G401.6 (cell line): Measurements from ENCODE around the gene PLTP.
"Not testable (repeated sequence)": the region's sequence is repeated elsewhere in the genome, so short reads cannot be mapped to it uniquely, and the experiment has no call there.

ENCODE experiments used
- FAIRE-seq: peaks from 2 replicates; lab custom pipeline; 2012; peaks lifted over from hg19 to GRCh38; lab: Jason Lieb, UNC

Gene PLTP

GRCh38 chr20:45897289-45897688 is 14.7 kb downstream of the PLTP start:
- FAIRE-seq, result no peak

- FAIRE-seq, result no peak
Observed at GRCh38 chr20:45896641-45897161, 15.3 kb downstream of the PLTP start.

GRCh38 chr20:45894797-45895196 is 17.2 kb downstream of the PLTP start:
- no peak for FAIRE-seq

GRCh38 chr20:45893831-45894230 is 18.1 kb downstream of the PLTP start:
- FAIRE-seq, result no peak

- FAIRE-seq, result no peak
Observed at GRCh38 chr20:45892828-45893500, 19.0 kb downstream of the PLTP start.

- no peak for FAIRE-seq
Observed at GRCh38 chr20:45892049-45892825, 19.7 kb downstream of the PLTP start.

- FAIRE-seq, result no peak
Observed at GRCh38 chr20:45890985-45891983, 20.7 kb downstream of the PLTP start, which contains the start of the genes CTSA and NEURL2. Gene CTSA (plus strand): TSS chr20:45891335. CDS start chr20:45891569, 234 bp downstream. Gene NEURL2 (minus strand): TSS chr20:45891208. CDS start chr20:45890991, 217 bp downstream.

- peak; percentile 11 for FAIRE-seq
Observed at GRCh38 chr20:45890077-45890984, 21.6 kb downstream of the PLTP start.

- FAIRE-seq, result no peak
Observed at GRCh38 chr20:45888681-45889080, 23.3 kb downstream of the PLTP start.

- no peak for FAIRE-seq
Observed at GRCh38 chr20:45887346-45887715, 24.6 kb downstream of the PLTP start, which contains the start of gene SPATA25. Gene SPATA25 (minus strand): TSS chr20:45887622. CDS start chr20:45887590, 32 bp downstream.

GRCh38 chr20:45886590-45887345 is 25.2 kb downstream of the PLTP start:
- FAIRE-seq, result no peak

GRCh38 chr20:45883100-45883469 is 28.9 kb downstream of the PLTP start:
- no peak for FAIRE-seq

- no peak for FAIRE-seq
Observed at GRCh38 chr20:45882469-45883099, 29.4 kb downstream of the PLTP start.

GRCh38 chr20:45880988-45881788 is 30.8 kb downstream of the PLTP start, which contains the start of gene ZSWIM1:
Gene ZSWIM1 (plus strand): TSS chr20:45881227. CDS start chr20:45882593, 1,366 bp downstream.
- peak; percentile 97 for FAIRE-seq

GRCh38 chr20:45878076-45878761 is 33.7 kb downstream of the PLTP start:
- FAIRE-seq, result no peak

GRCh38 chr20:45874576-45874975 is 37.4 kb downstream of the PLTP start:
- FAIRE-seq, result no peak

- FAIRE-seq, result not testable (repeated sequence)
Observed at GRCh38 chr20:45874104-45874481, 37.9 kb downstream of the PLTP start.
